K562 (cell line): Measurements from ENCODE around the gene ECM2. TPM values are rescaled to one million over a fixed set of nuclear protein-coding genes. Genes with fewer than 3 reads are reported as not detected.

ENCODE experiments used
- ATAC-seq: fragments of 200-7000 bp; cut with Tn5 transposase; 3 replicates; pipeline ENCODE4 v1.9.1; 2020; ENCODE audit warnings: moderate library complexity
- BruUV-seq: library from RNA; stranded (reverse); fragments of 400-500 nt; replicated peaks from 2 replicates; lab custom pipeline; 2021; lab: Mats Ljungman, UMichigan
- CTCF ChIA-PET: fragments of 300-600 bp; formaldehyde crosslinking; extraction: SDS; loops from one replicate; lab custom pipeline; 2021; ENCODE audit warnings: low intra/inter-chr PET ratio; lab: Yijun Ruan, JAX
- POLR2A ChIA-PET: fragments of 300-600, 350-650 bp; sonication (Branson Sonifier 250); formaldehyde crosslinking; extraction: SDS; loops from one replicate; lab custom pipeline; 2021; ENCODE audit warnings: antibody characterized with exemption, inconsistent platforms; lab: Yijun Ruan, JAX
- DNase-seq, 4 experiments: peaks; one replicate each; pipeline versions ENCODE4 v3.0.0 to v3.0.0-alpha.2; 2011 to 2018; ENCODE audit warnings: low spot score in 3 of 4, mixed read lengths in 3 of 4; ENCODE audit errors: extremely low read depth in 1 of 4
- FAIRE-seq: peaks from 2 replicates; lab custom pipeline; 2011; peaks lifted over from hg19 to GRCh38; lab: Jason Lieb, UNC
- H2AFZ ChIP-seq: 2 replicates; pipeline ENCODE4 v1.6.0; 2011; ENCODE audit warnings: low read depth, low read length, control low read depth, inconsistent platforms
- H3K27ac ChIP-seq: fragments of 200-600 bp; 3 replicates; pipeline ENCODE4 v1.8.0; 2011; ENCODE audit warnings: low read depth, mild to moderate bottlenecking, control low read depth, inconsistent platforms, low read length, moderate library complexity, mixed read lengths; ENCODE audit errors: extremely low read depth
- H3K27me3 ChIP-seq, 2 experiments: fragments of 300-600 bp in 1 of 2; 2 replicates in 1 of 2; 3 replicates in 1 of 2; pipeline versions ENCODE4 v1.6.0 to v1.8.0; 2011; ENCODE audit warnings: inconsistent platforms in 2 of 2, low read length in 2 of 2, mild to moderate bottlenecking in 1 of 2, mixed read lengths in 1 of 2, moderate library complexity in 1 of 2; ENCODE audit not compliant: control insufficient read depth in 2 of 2, insufficient read depth in 2 of 2
- H3K36me3 ChIP-seq: fragments of 300-600 bp; 3 replicates; pipeline ENCODE4 v1.8.0; 2011; ENCODE audit warnings: mild to moderate bottlenecking, low read length, inconsistent platforms; ENCODE audit not compliant: control insufficient read depth, insufficient read depth
- H3K4me1 ChIP-seq, 2 experiments: fragments of 200-600 bp in 1 of 2; replicated peaks in 1 of 2; 2 replicates in 1 of 2; 3 replicates in 1 of 2; pipeline versions ENCODE4 v1.5.1 to v1.8.0; 2011; ENCODE audit warnings: inconsistent platforms in 2 of 2, low read length in 2 of 2, mild to moderate bottlenecking in 1 of 2, mixed read lengths in 1 of 2, moderate library complexity in 1 of 2; ENCODE audit not compliant: control insufficient read depth in 2 of 2, insufficient read depth in 2 of 2
- H3K4me2 ChIP-seq: 2 replicates; pipeline ENCODE4 v1.6.1; 2011; ENCODE audit warnings: low read length, control low read depth, inconsistent platforms, mixed read lengths; ENCODE audit not compliant: insufficient read depth
- H3K4me3 ChIP-seq: fragments of 200-600 bp; sonication (generic), shearing (Covaris generic); 2 replicates; pipeline ENCODE4 v1.5.1; 2016; ENCODE audit warnings: control low read depth, inconsistent platforms
- H3K79me2 ChIP-seq: fragments of 200-600 bp; 3 replicates; pipeline ENCODE4 v1.8.0; 2011; ENCODE audit warnings: low read length, inconsistent platforms; ENCODE audit not compliant: control insufficient read depth, insufficient read depth
- H3K9ac ChIP-seq, 2 experiments: 2 replicates each; pipeline versions ENCODE4 v1.6.0 to v1.6.1; 2011; ENCODE audit warnings: low read depth in 2 of 2, low read length in 2 of 2, control low read depth in 1 of 2, inconsistent platforms in 1 of 2, mild to moderate bottlenecking in 1 of 2, mixed read lengths in 1 of 2; ENCODE audit not compliant: insufficient read depth in 1 of 2
- H3K9me1 ChIP-seq: one replicate; pipeline ENCODE4 v1.6.0; 2011; ENCODE audit warnings: inconsistent platforms, mild to moderate bottlenecking, low read length, moderate library complexity; ENCODE audit not compliant: control insufficient read depth, insufficient read depth
- H3K9me3 ChIP-seq: replicated peaks from 2 replicates; pipeline ENCODE4 v1.5.1; 2011; ENCODE audit warnings: low read depth, low read length, inconsistent platforms; ENCODE audit not compliant: control insufficient read depth, insufficient read depth
- H4K20me1 ChIP-seq: replicated peaks from 2 replicates; pipeline ENCODE4 v1.6.1; 2011; ENCODE audit warnings: low read length, inconsistent platforms, mixed read lengths; ENCODE audit not compliant: control insufficient read depth, insufficient read depth
- ARID1B ChIP-seq: fragments of 450-650 bp; IDR thresholded peaks from 2 replicates; pipeline ENCODE4 v1.6.1; 2016; ENCODE audit warnings: antibody characterized with exemption, mild to moderate bottlenecking, inconsistent platforms
- BCL6 ChIP-seq: fragments of 250-450 bp; sonication (Bioruptor Pico); IDR thresholded peaks from 2 replicates; pipeline ENCODE4 v1.4.0; 2020
- DMBX1 ChIP-seq: fragments of 250-450 bp; sonication (Bioruptor Pico); IDR thresholded peaks from 2 replicates; pipeline ENCODE4 v1.8.0; 2022; ENCODE audit warnings: inconsistent platforms, mild to moderate bottlenecking, moderate library complexity, borderline replicate concordance
- HLTF ChIP-seq: fragments of 450-650 bp; IDR thresholded peaks from 2 replicates; pipeline ENCODE4 v1.6.1; 2016
- MAFG ChIP-seq: fragments of 450-650 bp; conservative IDR thresholded peaks from 2 replicates; pipeline ENCODE4 v1.6.1; 2016; ENCODE audit warnings: missing genetic modification characterization, missing compliant biosample characterization
- MITF ChIP-seq: IDR thresholded peaks from 2 replicates; pipeline ENCODE4 v1.6.1; 2014; ENCODE audit warnings: antibody characterized with exemption
- MYBL2 ChIP-seq, 2 experiments: fragments of 450-650 bp in 1 of 2; sonication (generic) in 1 of 2; formaldehyde crosslinking in 1 of 2; IDR thresholded peaks; 2 replicates each; pipeline versions ENCODE4 v1.6.1 to v1.8.1; 2017 to 2022; ENCODE audit warnings: borderline replicate concordance in 1 of 2, inconsistent platforms in 1 of 2, low read depth in 1 of 2, mild to moderate bottlenecking in 1 of 2, missing genetic modification reagents in 1 of 2, moderate library complexity in 1 of 2
- NR0B1 ChIP-seq: fragments of 450-650 bp; IDR thresholded peaks from one replicate; pipeline ENCODE4 v1.6.1; 2018; ENCODE audit warnings: mild to moderate bottlenecking, moderate library complexity; ENCODE audit not compliant: partially characterized antibody
- RBM34 ChIP-seq: fragments of 200-400 bp; formaldehyde crosslinking; IDR thresholded peaks from 2 replicates; pipeline ENCODE4 v1.6.1; 2018; ENCODE audit warnings: low read length, borderline replicate concordance; ENCODE audit not compliant: insufficient read depth
- RCOR1 ChIP-seq, 2 experiments: IDR thresholded peaks; 2 replicates each; pipeline ENCODE4 v1.6.1; 2012; ENCODE audit warnings: low read depth in 2 of 2, low read length in 2 of 2, borderline replicate concordance in 1 of 2, improper control_type of control experiment in 1 of 2
- RFX5 ChIP-seq: IDR thresholded peaks from 2 replicates; pipeline ENCODE4 v1.6.1; 2011; ENCODE audit warnings: low read depth, mild to moderate bottlenecking, improper control_type of control experiment, low read length
- RUNX1 ChIP-seq: sonication (generic); IDR thresholded peaks from 2 replicates; pipeline ENCODE4 v1.6.1; 2016; ENCODE audit warnings: antibody characterized with exemption, low read depth
- SPI1 ChIP-seq: IDR thresholded peaks from 2 replicates; pipeline ENCODE4 v1.6.1; 2011; ENCODE audit warnings: low read depth, low read length, control low read depth, borderline replicate concordance
- TBL1XR1 ChIP-seq, 2 experiments: IDR thresholded peaks; 2 replicates each; pipeline ENCODE4 v1.6.1; 2012; ENCODE audit warnings: improper control_type of control experiment in 2 of 2, low read length in 2 of 2, mild to moderate bottlenecking in 1 of 2
- in situ Hi-C: fragments of 300-500 bp; cut with MboI; formaldehyde crosslinking; loops from 4 replicates; pipeline ENCODE4 v1.15.0; 2018; ENCODE audit warnings: inconsistent platforms, mixed read lengths
- intact Hi-C: fragments of 100-400 bp; cut with micrococcal nuclease; formaldehyde crosslinking; loops from 2 replicates; pipeline ENCODE4 v1.14.2; 2022
- polyA plus RNA-seq, 8 experiments: library from polyadenylated mRNA; depleted of rRNA in 4 of 8; stranded (reverse) in 5 of 8; unstranded in 3 of 8; fragments of >200 nt; fragmentation: Nextera tagmentation in 2 of 8; fragmentation: Illumina TruSeq in 1 of 8; extraction: Ambion mirVana in 2 of 8; extraction: Trizol in 1 of 8; gene quantifications; 2 replicates each; pipeline versions ENCODE4 v1.2.1 to v1.2.3, GENCODE V29; 2011 to 2014; ENCODE audit warnings: inconsistent platforms in 1 of 8, missing spikeins in 1 of 8
- total RNA-seq, 7 experiments: library from RNA; depleted of rRNA in 6 of 7; stranded (reverse); fragments of >200 nt in 6 of 7; fragmentation: Illumina TruSeq in 2 of 7; extraction: Trizol in 2 of 7; gene quantifications; 2 replicates each; pipeline versions ENCODE4 v1.2.1 to v1.2.3, GENCODE V29; 2011 to 2021; ENCODE audit warnings: low replicate concordance in 1 of 7

ECM2 gene
- total and polyA plus RNA-seq, 9 of the 15 experiments (the other 6 are each of a cell fraction or from before 2014, with no cell fraction given) = 0.03 to 0.07 TPM; not detected in 7

GRCh38 chr9:92510747-92511146 is 25.0 kb downstream of the ECM2 start:
- H3K9me1 ChIP-seq = no peaks in the 10 kb centered on the region
- in situ Hi-C loops (no loop called here), intact Hi-C loops (no loop called here)
- ATAC-seq (no peak), DNase-seq (no peak), FAIRE-seq (no peak)
- H3K9me3 ChIP-seq = no peaks in the 10 kb centered on the region
- BruUV-seq = no TSS peak
- peaks cover 4 to 8% of the 10 kb centered on the region in 2 experiments; a peak in 3 of 5 replicates for H3K4me1 ChIP-seq
- H3K27me3 ChIP-seq = no peaks in the 10 kb centered on the region
- CTCF ChIA-PET = no interaction called here
- POLR2A ChIA-PET = no interaction called here
- no peak overlapping the region for H3K4me2 ChIP-seq
- no peaks in the 10 kb centered on the region for H3K79me2 ChIP-seq
- H3K27ac ChIP-seq = no peak overlapping the region
- H3K4me3 ChIP-seq = no peak overlapping the region
- no peak overlapping the region for H3K9ac ChIP-seq
- no peaks in the 10 kb centered on the region for H4K20me1 ChIP-seq
- H3K36me3 ChIP-seq = no peaks in the 10 kb centered on the region
- no peak overlapping the region for H2AFZ ChIP-seq
- TF ChIP-seq MAFG (tag) (no peak), BCL6 (CRISPR knock-in tag) (no peak), MITF (no peak), RFX5 (no peak), TBL1XR1 (IDR thresholded peaks at IDR 0.05; ENCODE audit: low read length in 2 of 2) (no peak), HLTF (no peak), SPI1 (no peak), RCOR1 (IDR thresholded peaks at IDR 0.05; ENCODE audit: borderline replicate concordance in 1 of 2, low read depth in 2 of 2, low read length in 2 of 2) (no peak), DMBX1 (CRISPR knock-in tag) (no peak), ARID1B (no peak), NR0B1 (no peak), RBM34 (no peak), MYBL2 (IDR thresholded peaks at IDR 0.05; ENCODE audit: low read depth) (no peak), MYBL2 (CRISPR knock-in tag; IDR thresholded peaks at IDR 0.05; ENCODE audit: borderline replicate concordance) (no peak), RUNX1 (no peak)
- TF ChIP-seq, all 486 proteins: peak for 0
